Measurements from ENCODE around the gene ARHGEF35. TPM values are rescaled to one million over a fixed set of nuclear protein-coding genes. Genes with fewer than 3 reads are reported as not detected.
"Not testable (repeated sequence)": the region's sequence is repeated elsewhere in the genome, so short reads cannot be mapped to it uniquely, and the experiment has no call there.

Gene ARHGEF35
- 6.5 TPM for total RNA-seq
- 2.9 TPM for polyA plus RNA-seq

- H3K4me3 ChIP-seq (ENCODE audit: low read depth, low read length); H3K4me1 ChIP-seq (ENCODE audit: insufficient read depth); H3K27ac ChIP-seq (ENCODE audit: low read depth); DNase-seq (ENCODE audit: extremely low spot score); H3K36me3 ChIP-seq (ENCODE audit: insufficient read depth): not testable (repeated sequence)
- under 1% methylated on average over 15 of the region's 51 CpGs for WGBS
These were observed at the start of gene ARHGEF35 for GRCh38 chr7:144195212-144195872. Gene ARHGEF35 (minus strand): TSS chr7:144195833. CDS start chr7:144188383, 7,450 bp downstream.

GRCh38 chr7:144245372-144245771 is 49.7 kb upstream of the ARHGEF35 start:
- H3K4me3 ChIP-seq (ENCODE audit: low read depth, low read length); H3K27ac ChIP-seq (ENCODE audit: low read depth); H3K4me1 ChIP-seq (ENCODE audit: insufficient read depth); DNase-seq (ENCODE audit: extremely low spot score); H3K36me3 ChIP-seq (ENCODE audit: insufficient read depth): not testable (repeated sequence)
- no CpG with 5 or more reads among the region's 2 CpGs for WGBS

GRCh38 chr7:144239365-144239764 is 43.7 kb upstream of the ARHGEF35 start, which contains the start of gene OR2A42:
Gene OR2A42 (minus strand): TSS chr7:144239605. CDS start chr7:144232843, 6,762 bp downstream.
- not testable (repeated sequence) for H3K36me3 ChIP-seq (ENCODE audit: insufficient read depth); DNase-seq (ENCODE audit: extremely low spot score); H3K4me3 ChIP-seq (ENCODE audit: low read depth, low read length); H3K4me1 ChIP-seq (ENCODE audit: insufficient read depth); H3K27ac ChIP-seq (ENCODE audit: low read depth)
- WGBS = 82% methylated on average over 1 of the region's 2 CpGs

- 77% methylated on average over 2 of the region's 2 CpGs for WGBS
- not testable (repeated sequence) for DNase-seq (ENCODE audit: extremely low spot score); H3K27ac ChIP-seq (ENCODE audit: low read depth); H3K4me1 ChIP-seq (ENCODE audit: insufficient read depth); H3K4me3 ChIP-seq (ENCODE audit: low read depth, low read length); H3K36me3 ChIP-seq (ENCODE audit: insufficient read depth)
These were observed 43.0 kb upstream of the ARHGEF35 start for GRCh38 chr7:144238530-144239082.

GRCh38 chr7:144233039-144233438 is 37.4 kb upstream of the ARHGEF35 start:
- 89% methylated on average over 1 of the region's 1 CpG for WGBS
- H3K36me3 ChIP-seq (ENCODE audit: insufficient read depth); H3K4me1 ChIP-seq (ENCODE audit: insufficient read depth); DNase-seq (ENCODE audit: extremely low spot score); H3K27ac ChIP-seq (ENCODE audit: low read depth); H3K4me3 ChIP-seq (ENCODE audit: low read depth, low read length): not testable (repeated sequence)

GRCh38 chr7:144231027-144231426 is 35.4 kb upstream of the ARHGEF35 start:
- DNase-seq (ENCODE audit: extremely low spot score); H3K36me3 ChIP-seq (ENCODE audit: insufficient read depth); H3K4me3 ChIP-seq (ENCODE audit: low read depth, low read length); H3K4me1 ChIP-seq (ENCODE audit: insufficient read depth); H3K27ac ChIP-seq (ENCODE audit: low read depth): not testable (repeated sequence)
- no CpG with 5 or more reads among the region's 2 CpGs for WGBS

- H3K4me1 ChIP-seq (ENCODE audit: insufficient read depth); H3K36me3 ChIP-seq (ENCODE audit: insufficient read depth); DNase-seq (ENCODE audit: extremely low spot score); H3K4me3 ChIP-seq (ENCODE audit: low read depth, low read length); H3K27ac ChIP-seq (ENCODE audit: low read depth): not testable (repeated sequence)
- WGBS = 89% methylated on average over 1 of the region's 3 CpGs
These were observed 33.2 kb upstream of the ARHGEF35 start for GRCh38 chr7:144228810-144229209.

- not testable (repeated sequence) for H3K36me3 ChIP-seq (ENCODE audit: insufficient read depth); H3K27ac ChIP-seq (ENCODE audit: low read depth); H3K4me3 ChIP-seq (ENCODE audit: low read depth, low read length); H3K4me1 ChIP-seq (ENCODE audit: insufficient read depth); DNase-seq (ENCODE audit: extremely low spot score)
- WGBS = 80% methylated on average over 3 of the region's 4 CpGs
These were observed 31.2 kb upstream of the ARHGEF35 start for GRCh38 chr7:144226866-144227265.

GRCh38 chr7:144223675-144224074 is 28.0 kb upstream of the ARHGEF35 start:
- not testable (repeated sequence) for H3K27ac ChIP-seq (ENCODE audit: low read depth); DNase-seq (ENCODE audit: extremely low spot score); H3K4me3 ChIP-seq (ENCODE audit: low read depth, low read length); H3K4me1 ChIP-seq (ENCODE audit: insufficient read depth); H3K36me3 ChIP-seq (ENCODE audit: insufficient read depth)

- DNase-seq (ENCODE audit: extremely low spot score) = not testable (repeated sequence)
These were observed 24.9 kb upstream of the ARHGEF35 start for GRCh38 chr7:144220531-144220930.

GRCh38 chr7:144219149-144219548 is 23.5 kb upstream of the ARHGEF35 start:
- not testable (repeated sequence) for H3K4me3 ChIP-seq (ENCODE audit: low read depth, low read length); H3K36me3 ChIP-seq (ENCODE audit: insufficient read depth); H3K4me1 ChIP-seq (ENCODE audit: insufficient read depth); H3K27ac ChIP-seq (ENCODE audit: low read depth); DNase-seq (ENCODE audit: extremely low spot score)
- WGBS = no CpG with 5 or more reads among the region's 4 CpGs

More at GRCh38 chr7:144220531-144220930, 24.9 kb upstream of the ARHGEF35 start:
- not testable (repeated sequence) for H3K4me1 ChIP-seq (ENCODE audit: insufficient read depth); H3K36me3 ChIP-seq (ENCODE audit: insufficient read depth); H3K4me3 ChIP-seq (ENCODE audit: low read depth, low read length); H3K27ac ChIP-seq (ENCODE audit: low read depth)

- DNase-seq (ENCODE audit: extremely low spot score); H3K36me3 ChIP-seq (ENCODE audit: insufficient read depth); H3K4me1 ChIP-seq (ENCODE audit: insufficient read depth); H3K4me3 ChIP-seq (ENCODE audit: low read depth, low read length); H3K27ac ChIP-seq (ENCODE audit: low read depth): not testable (repeated sequence)
- over 99% methylated on average over 1 of the region's 1 CpG for WGBS
These were observed 22.9 kb upstream of the ARHGEF35 start for GRCh38 chr7:144218581-144218980.

GRCh38 chr7:144217200-144217599 is 21.6 kb upstream of the ARHGEF35 start:
- H3K36me3 ChIP-seq (ENCODE audit: insufficient read depth); H3K4me1 ChIP-seq (ENCODE audit: insufficient read depth); DNase-seq (ENCODE audit: extremely low spot score); H3K4me3 ChIP-seq (ENCODE audit: low read depth, low read length); H3K27ac ChIP-seq (ENCODE audit: low read depth): not testable (repeated sequence)

- WGBS = no CpG with 5 or more reads among the region's 5 CpGs
- not testable (repeated sequence) for H3K4me3 ChIP-seq (ENCODE audit: low read depth, low read length)
These were observed 9.7 kb upstream of the ARHGEF35 start for GRCh38 chr7:144205306-144205705.

More at GRCh38 chr7:144205306-144205705, 9.7 kb upstream of the ARHGEF35 start:
- not testable (repeated sequence) for H3K36me3 ChIP-seq (ENCODE audit: insufficient read depth); H3K4me1 ChIP-seq (ENCODE audit: insufficient read depth); H3K27ac ChIP-seq (ENCODE audit: low read depth); DNase-seq (ENCODE audit: extremely low spot score)

Data from urinary bladder (tissue), 4 donors.